ENCODE data around the gene EMILIN2.
"Not testable (repeated sequence)": the region's sequence is repeated elsewhere in the genome, so short reads cannot be mapped to it uniquely, and the experiment has no call there.

The EMILIN2 gene

GRCh38 chr18:2846636-2847316 is at the start of gene EMILIN2:
EMILIN2 (plus strand) TSS chr18:2847006; CDS start chr18:2847189, 183 bp downstream.
- no peak within 1 kb of the TSS for H3K9ac ChIP-seq (ENCODE audit: low read depth, low read length)
- H3K4me1 ChIP-seq (ENCODE audit: control insufficient read depth, insufficient read depth, low read length), result peaks cover 5% of the 10 kb centered on the region
- H3K27me3 ChIP-seq (ENCODE audit: control insufficient read depth, insufficient read depth, low read length), result peaks cover 55% of the 10 kb centered on the region
- H3K9me3 ChIP-seq (ENCODE audit: control insufficient read depth, insufficient read depth, low read length), result no peaks in the 10 kb centered on the region
- peak within 1 kb of the TSS; percentile 83 for H3K4me3 ChIP-seq (ENCODE audit: low read depth, low read length)
- no peaks in the 10 kb centered on the region for H3K36me3 ChIP-seq (ENCODE audit: control insufficient read depth, insufficient read depth, low read length)

DNA sequence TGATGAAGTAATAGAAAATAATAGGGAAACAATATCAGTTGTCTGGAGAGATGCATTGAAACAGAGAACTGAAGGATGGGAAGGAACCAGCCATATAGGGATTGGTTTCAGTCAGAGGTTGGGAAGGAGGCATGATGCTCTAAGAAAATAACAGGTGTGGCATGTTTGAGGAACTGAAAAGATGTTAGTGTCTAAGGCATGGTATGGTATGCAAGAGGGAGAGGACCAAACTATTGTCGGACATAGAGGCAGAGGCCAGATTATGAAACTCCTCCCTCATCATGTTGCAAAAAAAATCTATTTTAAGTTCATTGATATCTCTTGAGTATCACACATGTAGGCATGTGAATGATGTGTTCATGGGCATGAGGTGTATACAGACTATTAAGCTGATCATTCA is 48.9 kb upstream of the EMILIN2 start:
- H3K4me1 ChIP-seq (ENCODE audit: control insufficient read depth, insufficient read depth, low read length), result no peaks in the 10 kb centered on the region
- no peaks in the 10 kb centered on the region for H3K27me3 ChIP-seq (ENCODE audit: control insufficient read depth, insufficient read depth, low read length)
- H3K4me3 ChIP-seq (ENCODE audit: low read depth, low read length), result no peak overlapping the region
- no peaks in the 10 kb centered on the region for H3K36me3 ChIP-seq (ENCODE audit: control insufficient read depth, insufficient read depth, low read length)
- no peak overlapping the region for H3K9ac ChIP-seq (ENCODE audit: low read depth, low read length)
- no peaks in the 10 kb centered on the region for H3K9me3 ChIP-seq (ENCODE audit: control insufficient read depth, insufficient read depth, low read length)

DNA sequence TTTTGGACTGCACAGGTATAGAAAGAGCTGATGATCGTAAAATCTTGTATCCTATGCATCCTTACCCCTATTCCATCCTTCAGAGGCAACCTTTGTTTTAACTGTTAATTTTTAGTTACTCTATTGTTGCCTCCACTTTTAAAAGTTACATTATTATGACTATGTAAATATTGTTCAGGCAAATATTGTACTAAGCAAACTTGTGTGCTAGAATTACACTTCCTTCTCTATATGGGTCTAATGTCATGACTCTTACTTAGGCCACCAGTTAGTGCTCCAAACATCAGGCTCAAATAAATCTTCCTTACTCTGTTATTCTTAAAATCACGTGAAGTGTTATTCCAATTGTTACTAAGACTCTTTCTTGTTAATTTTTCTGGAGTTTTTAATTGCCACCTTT is 47.4 kb upstream of the EMILIN2 start:
- Histone ChIP-seq H3K36me3 (ENCODE audit: control insufficient read depth, insufficient read depth, low read length) (no peaks in the 10 kb centered on the region), H3K9ac (ENCODE audit: low read depth, low read length) (no peak overlapping the region), H3K4me1 (ENCODE audit: control insufficient read depth, insufficient read depth, low read length) (no peaks in the 10 kb centered on the region), H3K4me3 (ENCODE audit: low read depth, low read length) (no peak overlapping the region), H3K9me3 (ENCODE audit: control insufficient read depth, insufficient read depth, low read length) (no peaks in the 10 kb centered on the region), H3K27me3 (ENCODE audit: control insufficient read depth, insufficient read depth, low read length) (no peaks in the 10 kb centered on the region)

GRCh38 chr18:2805970-2806943 is 40.5 kb upstream of the EMILIN2 start:
- H3K9me3 ChIP-seq (ENCODE audit: control insufficient read depth, insufficient read depth, low read length), result no peaks in the 10 kb centered on the region
- no peaks in the 10 kb centered on the region for H3K27me3 ChIP-seq (ENCODE audit: control insufficient read depth, insufficient read depth, low read length)
- no peak overlapping the region for H3K4me3 ChIP-seq (ENCODE audit: low read depth, low read length)
- H3K9ac ChIP-seq (ENCODE audit: low read depth, low read length), result no peak overlapping the region
- no peaks in the 10 kb centered on the region for H3K4me1 ChIP-seq (ENCODE audit: control insufficient read depth, insufficient read depth, low read length)
- no peaks in the 10 kb centered on the region for H3K36me3 ChIP-seq (ENCODE audit: control insufficient read depth, insufficient read depth, low read length)

DNA sequence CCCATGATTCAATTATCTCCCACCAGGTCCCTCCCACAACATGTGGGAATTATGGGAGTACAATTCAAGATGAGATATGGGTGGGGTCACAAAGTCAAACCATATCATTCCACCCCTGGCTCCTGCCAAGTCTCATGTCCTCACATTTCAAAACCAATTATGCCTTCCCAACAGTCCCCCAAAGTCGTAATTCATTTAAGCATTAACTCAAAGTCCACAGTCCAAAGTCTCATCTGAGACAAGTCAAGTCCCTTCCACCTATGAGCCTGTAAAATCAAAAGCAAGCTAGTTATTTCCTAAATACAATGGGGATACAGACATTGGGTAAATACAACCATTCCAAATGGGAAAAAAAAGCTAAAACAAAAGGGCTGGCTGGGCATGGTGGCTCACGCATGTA is 38.2 kb upstream of the EMILIN2 start:
- not testable (repeated sequence) for H3K4me1 ChIP-seq (ENCODE audit: control insufficient read depth, insufficient read depth, low read length); H3K9ac ChIP-seq (ENCODE audit: low read depth, low read length); H3K9me3 ChIP-seq (ENCODE audit: control insufficient read depth, insufficient read depth, low read length); H3K27me3 ChIP-seq (ENCODE audit: control insufficient read depth, insufficient read depth, low read length); H3K36me3 ChIP-seq (ENCODE audit: control insufficient read depth, insufficient read depth, low read length); H3K4me3 ChIP-seq (ENCODE audit: low read depth, low read length)

GRCh38 chr18:2809666-2810183 is 37.1 kb upstream of the EMILIN2 start:
- H3K9me3 ChIP-seq (ENCODE audit: control insufficient read depth, insufficient read depth, low read length); H3K4me3 ChIP-seq (ENCODE audit: low read depth, low read length); H3K9ac ChIP-seq (ENCODE audit: low read depth, low read length); H3K36me3 ChIP-seq (ENCODE audit: control insufficient read depth, insufficient read depth, low read length); H3K27me3 ChIP-seq (ENCODE audit: control insufficient read depth, insufficient read depth, low read length); H3K4me1 ChIP-seq (ENCODE audit: control insufficient read depth, insufficient read depth, low read length): not testable (repeated sequence)

- Histone ChIP-seq H3K9me3 (ENCODE audit: control insufficient read depth, insufficient read depth, low read length) (no peaks in the 10 kb centered on the region), H3K36me3 (ENCODE audit: control insufficient read depth, insufficient read depth, low read length) (no peaks in the 10 kb centered on the region), H3K4me1 (ENCODE audit: control insufficient read depth, insufficient read depth, low read length) (no peaks in the 10 kb centered on the region), H3K27me3 (ENCODE audit: control insufficient read depth, insufficient read depth, low read length) (no peaks in the 10 kb centered on the region), H3K4me3 (ENCODE audit: low read depth, low read length) (no peak overlapping the region), H3K9ac (ENCODE audit: low read depth, low read length) (no peak overlapping the region)
Observed at GRCh38 chr18:2811416-2811815, 35.4 kb upstream of the EMILIN2 start.

- Histone ChIP-seq H3K9me3 (ENCODE audit: control insufficient read depth, insufficient read depth, low read length) (no peaks in the 10 kb centered on the region), H3K9ac (ENCODE audit: low read depth, low read length) (no peak overlapping the region), H3K4me1 (ENCODE audit: control insufficient read depth, insufficient read depth, low read length) (no peaks in the 10 kb centered on the region), H3K36me3 (ENCODE audit: control insufficient read depth, insufficient read depth, low read length) (no peaks in the 10 kb centered on the region), H3K27me3 (ENCODE audit: control insufficient read depth, insufficient read depth, low read length) (no peaks in the 10 kb centered on the region), H3K4me3 (ENCODE audit: low read depth, low read length) (no peak overlapping the region)
Observed at GRCh38 chr18:2814928-2815327, 31.9 kb upstream of the EMILIN2 start.

GRCh38 chr18:2818281-2818680 is 28.5 kb upstream of the EMILIN2 start:
- no peaks in the 10 kb centered on the region for H3K9me3 ChIP-seq (ENCODE audit: control insufficient read depth, insufficient read depth, low read length)
- H3K9ac ChIP-seq (ENCODE audit: low read depth, low read length), result no peak overlapping the region

DNA sequence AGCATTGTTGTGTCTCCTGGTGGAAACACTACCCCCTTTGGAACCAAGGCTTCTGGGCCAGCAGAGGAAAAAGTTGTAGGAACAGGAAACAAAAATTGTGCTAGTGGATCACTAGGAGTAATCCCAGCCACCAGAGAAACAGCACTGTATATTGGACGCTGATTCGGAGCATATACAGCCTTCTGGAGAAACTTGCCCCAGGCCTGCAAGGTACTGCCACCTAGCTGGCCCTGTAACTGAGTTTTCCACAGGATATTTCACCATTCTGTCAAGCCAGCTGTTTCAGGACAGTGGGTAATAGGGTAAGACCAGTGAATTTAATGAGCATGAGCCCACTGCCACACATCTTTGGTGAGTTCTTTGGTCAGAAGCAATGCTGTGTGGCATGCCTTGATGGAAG is 25.1 kb upstream of the EMILIN2 start:
- Histone ChIP-seq H3K27me3 (ENCODE audit: control insufficient read depth, insufficient read depth, low read length) (no peaks in the 10 kb centered on the region), H3K4me3 (ENCODE audit: low read depth, low read length) (no peak overlapping the region), H3K4me1 (ENCODE audit: control insufficient read depth, insufficient read depth, low read length) (no peaks in the 10 kb centered on the region), H3K9ac (ENCODE audit: low read depth, low read length) (no peak overlapping the region), H3K36me3 (ENCODE audit: control insufficient read depth, insufficient read depth, low read length) (no peaks in the 10 kb centered on the region), H3K9me3 (ENCODE audit: control insufficient read depth, insufficient read depth, low read length) (no peaks in the 10 kb centered on the region)

More at GRCh38 chr18:2818281-2818680, 28.5 kb upstream of the EMILIN2 start:
- Histone ChIP-seq H3K4me1 (ENCODE audit: control insufficient read depth, insufficient read depth, low read length) (no peaks in the 10 kb centered on the region), H3K36me3 (ENCODE audit: control insufficient read depth, insufficient read depth, low read length) (no peaks in the 10 kb centered on the region), H3K4me3 (ENCODE audit: low read depth, low read length) (no peak overlapping the region), H3K27me3 (ENCODE audit: control insufficient read depth, insufficient read depth, low read length) (no peaks in the 10 kb centered on the region)

GRCh38 chr18:2822213-2822921 is 24.4 kb upstream of the EMILIN2 start:
- Histone ChIP-seq H3K4me3 (ENCODE audit: low read depth, low read length) (no peak overlapping the region), H3K36me3 (ENCODE audit: control insufficient read depth, insufficient read depth, low read length) (no peaks in the 10 kb centered on the region), H3K27me3 (ENCODE audit: control insufficient read depth, insufficient read depth, low read length) (no peaks in the 10 kb centered on the region), H3K9me3 (ENCODE audit: control insufficient read depth, insufficient read depth, low read length) (no peaks in the 10 kb centered on the region), H3K4me1 (ENCODE audit: control insufficient read depth, insufficient read depth, low read length) (no peaks in the 10 kb centered on the region), H3K9ac (ENCODE audit: low read depth, low read length) (no peak overlapping the region)

Data from iPS-15b (cell line).